Heart right ventricle (tissue), 16 donors: ENCODE measurements around the gene FCN1. TPM values are rescaled to one million over a fixed set of nuclear protein-coding genes. Genes with fewer than 3 reads are reported as not detected.

Source experiments
- ATAC-seq, 8 donors: fragments of 200-7000 bp; cut with Tn5 transposase; one replicate each; pipeline ENCODE4 v1.9.1; 2020; ENCODE audit warnings: mild to moderate bottlenecking in 8 of 8, moderate library complexity in 8 of 8, moderate number of reproducible peaks in 1 of 8
- DNase-seq, 2 donors: peaks; one replicate each; pipeline ENCODE4 v3.0.0-alpha.2; 2020
- H3K27ac ChIP-seq, 10 donors: fragments of 200-600 bp; sonication (generic) in 2 of 10; one replicate each; pipeline versions ENCODE4 v1.5.0 to v1.8.0; 2020 to 2022; ENCODE audit warnings: mild to moderate bottlenecking in 3 of 10
- H3K27me3 ChIP-seq, 7 donors: fragments of 200-600 bp; one replicate each; pipeline ENCODE4 v1.8.0; 2021 to 2022; ENCODE audit warnings: mild to moderate bottlenecking in 2 of 7
- H3K36me3 ChIP-seq, 9 donors: fragments of 200-600 bp; sonication (generic) in 1 of 9; one replicate each; pipeline versions ENCODE4 v1.5.0 to v1.8.0; 2020 to 2022; ENCODE audit warnings: mild to moderate bottlenecking in 2 of 9
- H3K4me1 ChIP-seq, 9 donors: fragments of 200-600 bp; sonication (generic) in 1 of 9; one replicate each; pipeline versions ENCODE4 v1.5.0 to v1.8.0; 2020 to 2022; ENCODE audit warnings: mild to moderate bottlenecking in 4 of 9
- H3K4me3 ChIP-seq, 10 donors: fragments of 200-600 bp; sonication (generic) in 2 of 10; one replicate each; pipeline versions ENCODE4 v1.5.0 to v1.8.0; 2020 to 2022; ENCODE audit warnings: mild to moderate bottlenecking in 7 of 10, moderate library complexity in 2 of 10
- H3K9me3 ChIP-seq, 11 donors: fragments of 200-600 bp in 10 of 11; sonication (generic) in 2 of 11; one replicate each; pipeline versions ENCODE4 v1.5.0 to v1.8.0; 2013 to 2022; ENCODE audit warnings: mild to moderate bottlenecking in 2 of 11, control low read depth in 1 of 11, moderate library complexity in 1 of 11
- WGBS, 2 donors: extraction: QIAGEN DNeasy Blood & Tissue Kit; methylation state at CpG; one replicate each; pipeline ENCODE4 v1.1.7; 2013; ENCODE audit warnings: inconsistent platforms in 1 of 2; 5-methylcytosine and 5-hydroxymethylcytosine counted together
- intact Hi-C, 10 donors: fragments of 100-400 bp; cut with DNase I; formaldehyde crosslinking; loops; one replicate each; pipeline versions ENCODE4 v1.11.1 to v1.14.2; 2022
- polyA plus RNA-seq, 2 donors: library from polyadenylated mRNA; stranded (reverse); fragments of 200-250 nt; gene quantifications; one replicate each; pipeline ENCODE4 v1.2.3, GENCODE V29; 2013
- total RNA-seq, 10 donors: library from RNA; stranded (reverse); fragmentation: NEBNext Ultra II Directional in 3 of 10; extraction: Animal tissue kit (Norgen Biotek cat#: 25700) in 3 of 10; gene quantifications; one replicate each; pipeline versions ENCODE4 v1.2.1 to v1.2.4, GENCODE V29; 2021 to 2023
- TF ChIP-seq, protein P1 (sequence below), 9 donors: fragments of 200-600 bp; sonication (generic) in 2 of 9; IDR thresholded peaks; one replicate each; pipeline versions ENCODE4 v1.5.0 to v1.8.0; 2021 to 2022; ENCODE audit warnings: antibody characterized with exemption in 9 of 9, mild to moderate bottlenecking in 5 of 9, moderate library complexity in 1 of 9
- donor health status: Arrhythmogenic right ventricular cardiomyopathy.
- donor health status: ischemic (EF 13 %, LVEDD 7.1; RV severe dilation, severe dysfunction).
- donor health status: healthy with polysubstance abuse.
- donor health status: DM: no; HTN: yes; CAD: no.
- donor health status: DM: no; HTN: no; CAD: no.
- donor health status: ischemic (EF 25% LVEDD 6.9; RV normal size, moderate dysfunction).
- donor health status: ischemic (EF 25% LVEDD 5.7; RV mildly dilated, moderate dysfunction).
- donor health status: healthy.
- donor health status: DM: yes; HTN: yes; CAD: no.
- donor health status: Ischemic cardiomyopathy.
- donor health status: ischemic (EF 35%, LVEDD 5.7; RV mildly dilated, moderate dysfunction).
- donor health status: nonischemic (EF 11% LVEDD 7.7; RV severe dilation, severe dysfunction).
- donor health status: DM: yes; HTN: yes; CAD: no.
- donor health status: PGD.
- donor health status: ischemic (EF 29% LVEDD 5.4; RV normal size, mild dysfunction).
- donor health status: nonischemic (EF 23%, LVEDD 6.1; RV moderate dilation, normal function).

FCN1 gene
- total and polyA plus RNA-seq, 12 donors = 0.97 to 64.7 (median 2.7) TPM

DNA sequence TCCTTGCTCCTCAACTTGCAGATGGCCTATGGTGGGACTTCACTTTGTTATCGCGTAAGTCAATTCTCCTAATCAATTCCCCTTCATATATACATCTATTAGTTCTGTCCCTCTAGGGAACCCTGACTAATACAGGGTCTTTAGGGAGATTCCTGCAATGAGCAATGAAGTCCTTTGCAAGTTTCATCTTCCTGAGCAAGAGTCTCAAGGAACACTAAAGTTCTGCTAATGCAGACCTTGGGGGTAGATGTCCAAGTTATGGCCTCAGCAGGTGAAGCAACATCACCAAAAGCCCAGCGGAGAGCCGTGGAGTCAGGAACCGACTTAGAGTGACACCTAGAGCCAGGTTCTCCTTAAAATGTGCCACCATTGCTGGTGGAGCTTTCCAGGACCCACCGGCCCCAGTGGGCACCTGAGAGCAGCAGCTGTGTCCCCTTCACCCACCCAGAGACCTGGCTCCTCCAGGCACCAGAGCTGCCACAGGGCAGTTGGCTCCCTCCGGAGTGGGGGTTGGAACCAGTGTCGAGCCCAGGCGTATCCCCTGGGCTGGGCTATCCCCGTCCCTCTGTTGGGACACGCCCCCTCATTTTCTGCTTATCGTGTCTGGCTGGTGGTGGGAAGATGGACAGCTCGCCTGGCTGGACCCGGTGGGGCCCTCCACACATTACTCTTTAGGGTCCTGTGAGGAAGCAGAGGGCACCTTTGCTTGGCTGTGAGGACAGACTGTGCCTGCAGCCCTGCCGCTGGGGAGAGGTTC is 10.9 kb upstream of the FCN1 start:
- 63 to 66% methylated on average over 15 of the region's 15 CpGs for WGBS, 2 donors
- Histone ChIP-seq H3K4me3 (peak overlapping the region in 1 of 10 donors; percentile 18), H3K36me3 (no peaks in the 10 kb centered on the region), H3K27ac (peak overlapping the region in 2 of 10 donors; percentile 35 to 80), H3K27me3 (peaks cover 0 to 23% (median 0%) of the 10 kb centered on the region in 7 donors), H3K9me3 (no peaks in the 10 kb centered on the region), H3K4me1 (peaks cover 0 to 77% (median 10%) of the 10 kb centered on the region in 9 donors)
- DNase-seq (no peak), ATAC-seq (peak in 6 of 8 donors; percentile 9 to 46 (median 28))
- TF ChIP-seq, protein P1, sequence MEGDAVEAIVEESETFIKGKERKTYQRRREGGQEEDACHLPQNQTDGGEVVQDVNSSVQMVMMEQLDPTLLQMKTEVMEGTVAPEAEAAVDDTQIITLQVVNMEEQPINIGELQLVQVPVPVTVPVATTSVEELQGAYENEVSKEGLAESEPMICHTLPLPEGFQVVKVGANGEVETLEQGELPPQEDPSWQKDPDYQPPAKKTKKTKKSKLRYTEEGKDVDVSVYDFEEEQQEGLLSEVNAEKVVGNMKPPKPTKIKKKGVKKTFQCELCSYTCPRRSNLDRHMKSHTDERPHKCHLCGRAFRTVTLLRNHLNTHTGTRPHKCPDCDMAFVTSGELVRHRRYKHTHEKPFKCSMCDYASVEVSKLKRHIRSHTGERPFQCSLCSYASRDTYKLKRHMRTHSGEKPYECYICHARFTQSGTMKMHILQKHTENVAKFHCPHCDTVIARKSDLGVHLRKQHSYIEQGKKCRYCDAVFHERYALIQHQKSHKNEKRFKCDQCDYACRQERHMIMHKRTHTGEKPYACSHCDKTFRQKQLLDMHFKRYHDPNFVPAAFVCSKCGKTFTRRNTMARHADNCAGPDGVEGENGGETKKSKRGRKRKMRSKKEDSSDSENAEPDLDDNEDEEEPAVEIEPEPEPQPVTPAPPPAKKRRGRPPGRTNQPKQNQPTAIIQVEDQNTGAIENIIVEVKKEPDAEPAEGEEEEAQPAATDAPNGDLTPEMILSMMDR (IDR thresholded peaks at IDR 0.05) = no peak
- intact Hi-C loops = no loop called here

DNA sequence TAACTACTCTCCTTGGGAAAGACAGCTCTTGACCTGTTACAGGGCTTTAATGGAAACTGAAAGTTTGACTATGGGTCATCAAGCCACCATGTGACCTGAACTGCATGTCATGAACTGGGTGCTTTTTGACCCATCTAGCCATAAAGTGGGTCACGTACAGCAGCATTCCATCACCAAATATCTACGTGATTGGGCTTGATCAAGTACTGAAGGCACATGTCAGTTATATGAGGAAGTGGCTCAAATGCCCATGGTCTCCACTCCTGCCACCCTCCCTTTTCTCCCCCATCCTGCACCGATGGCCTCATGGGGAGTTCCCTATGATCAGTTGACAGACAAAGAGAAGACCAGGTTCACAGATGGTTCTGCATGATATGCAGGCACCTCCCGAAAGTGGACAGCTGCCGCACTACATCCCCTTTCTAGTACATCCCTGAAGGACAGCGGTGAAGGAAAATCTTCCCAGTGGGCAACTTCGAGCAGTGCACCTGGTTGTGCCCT is 7.3 kb upstream of the FCN1 start:
- ATAC-seq = no peak
- H3K27ac ChIP-seq = no peak overlapping the region
- no peaks in the 10 kb centered on the region for H3K36me3 ChIP-seq
- DNase-seq = no peak
- TF ChIP-seq, protein P1 (IDR thresholded peaks at IDR 0.05) = no peak
- no peak overlapping the region for H3K4me3 ChIP-seq
- intact Hi-C loops = no loop called here
- peaks cover 0 to 75% (median 10%) of the 10 kb centered on the region in 9 donors for H3K4me1 ChIP-seq
- peaks cover 0 to 21% (median 0%) of the 10 kb centered on the region in 7 donors for H3K27me3 ChIP-seq
- H3K9me3 ChIP-seq = peaks cover 0 to 7% (median 1%) of the 10 kb centered on the region in 11 donors
- WGBS, 2 donors = 81 to 87% methylated on average over 7 of the region's 7 CpGs

DNA sequence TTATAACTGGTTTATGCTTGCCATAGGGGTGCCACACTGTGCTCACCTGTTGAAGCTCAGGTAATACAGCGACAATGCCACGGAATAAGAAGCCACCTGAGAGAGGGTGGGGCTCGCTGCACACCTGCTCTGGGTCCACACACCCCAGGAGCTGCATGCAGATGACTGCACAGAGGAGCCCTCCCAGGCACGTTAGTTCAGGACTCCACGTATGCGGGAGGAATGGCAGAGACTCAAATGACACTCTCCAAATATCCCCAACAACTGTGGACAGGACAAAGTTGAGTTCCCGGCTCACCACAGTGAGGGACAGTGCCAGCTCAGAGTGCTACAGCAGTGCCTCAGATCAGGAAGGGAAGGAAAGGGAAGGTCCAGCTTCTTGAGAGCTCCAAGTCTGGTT is 5.8 kb upstream of the FCN1 start:
- intact Hi-C loops = no loop called here
- no peak for ATAC-seq
- TF ChIP-seq, protein P1 (IDR thresholded peaks at IDR 0.05) = no peak
- Histone ChIP-seq H3K27ac (peak overlapping the region in 1 of 10 donors; percentile 75), H3K4me3 (no peak overlapping the region), H3K4me1 (peaks cover 0 to 70% (median 0%) of the 10 kb centered on the region in 9 donors), H3K9me3 (peaks cover 0 to 23% (median 11%) of the 10 kb centered on the region in 11 donors), H3K36me3 (no peaks in the 10 kb centered on the region), H3K27me3 (peaks cover 0 to 6% (median 0%) of the 10 kb centered on the region in 7 donors)
- WGBS, 2 donors = 85 to 89% methylated on average over 7 of the region's 7 CpGs
- DNase-seq = no peak

DNA sequence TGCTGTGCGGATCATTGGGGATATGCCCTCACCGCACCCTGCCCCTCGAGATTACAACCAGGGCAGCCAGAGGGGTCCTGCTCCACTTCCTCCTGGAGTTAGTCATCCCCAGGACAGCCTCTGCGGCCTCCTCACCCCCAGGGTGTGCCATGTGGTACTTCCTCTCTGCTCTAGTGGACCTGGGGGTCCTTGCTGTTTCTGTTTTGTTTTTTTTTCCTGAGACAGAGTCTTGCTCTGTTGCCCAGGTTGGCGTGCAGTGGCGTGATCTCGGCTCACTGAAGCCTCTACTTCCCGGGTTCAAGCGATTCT is 5.2 kb upstream of the FCN1 start:
- TF ChIP-seq, protein P1 (IDR thresholded peaks at IDR 0.05) = no peak
- intact Hi-C loops = no loop called here
- peak in 2 of 8 donors; percentile 47 to 64 for ATAC-seq

More for the DNA sequence above, 5.2 kb upstream of the FCN1 start:
- peaks cover 0 to 4% (median 0%) of the 10 kb centered on the region in 7 donors for H3K27me3 ChIP-seq
- no peaks in the 10 kb centered on the region for H3K36me3 ChIP-seq
- WGBS, 2 donors = 85 to 87% methylated on average over 9 of the region's 9 CpGs
- H3K4me1 ChIP-seq = peaks cover 0 to 71% (median 0%) of the 10 kb centered on the region in 9 donors
- H3K4me3 ChIP-seq = no peak overlapping the region
- H3K9me3 ChIP-seq = peaks cover 0 to 23% (median 11%) of the 10 kb centered on the region in 11 donors
- H3K27ac ChIP-seq = peak overlapping the region in 1 of 10 donors; percentile 75
- DNase-seq = no peak
